Right ventricle myocardium inferior (tissue), 1 donor: ENCODE measurements around the gene ANAPC5. TPM values are rescaled to one million over a fixed set of nuclear protein-coding genes. Genes with fewer than 3 reads are reported as not detected.

Experiments used
- ATAC-seq: fragments of 200-7000 bp; cut with Tn5 transposase; one replicate; pipeline ENCODE4 v1.9.1; 2020; ENCODE audit warnings: mild to moderate bottlenecking, moderate library complexity
- DNase-seq: peaks from one replicate; pipeline ENCODE4 v3.0.0; 2021; ENCODE audit errors: missing footprints
- intact Hi-C: fragments of 100-400 bp; cut with DNase I; formaldehyde crosslinking; loops from one replicate; pipeline ENCODE4 v1.11.0; 2022
- total RNA-seq: library from RNA; stranded (reverse); fragmentation: NEBNext Ultra II Directional; extraction: Animal tissue kit (Norgen Biotek cat#: 25700); gene quantifications from one replicate; pipeline ENCODE4 v1.2.1, GENCODE V29; 2021
- donor health status: DM: no; HTN: yes; CAD: no; lungs with severe emphysema.

The ANAPC5 gene
- total RNA-seq, 1 donor from 2014 or later = 61.8 TPM

DNA sequence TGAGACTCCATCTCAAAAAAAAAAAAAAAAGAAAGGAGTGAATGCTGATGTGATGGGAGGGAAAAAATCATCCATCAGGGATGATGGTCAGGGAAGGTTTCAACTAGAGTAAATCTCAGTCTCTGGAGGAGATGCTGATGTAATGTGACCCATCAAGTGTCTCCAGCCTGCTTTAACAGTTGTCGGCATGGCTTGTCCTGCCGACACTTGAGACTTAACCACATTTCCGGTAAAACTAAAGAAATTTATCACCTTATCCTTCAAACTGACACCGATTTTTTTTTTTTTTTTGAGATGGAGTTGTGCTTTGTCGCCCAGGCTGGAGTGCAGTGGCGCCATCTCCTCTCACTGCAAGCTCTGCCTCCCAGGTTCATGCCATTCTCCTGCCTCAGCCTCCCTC, 21.5 kb upstream of the ANAPC5 start:
- ATAC-seq (no peak), DNase-seq (no peak)
- intact Hi-C loops = no loop called here

DNA sequence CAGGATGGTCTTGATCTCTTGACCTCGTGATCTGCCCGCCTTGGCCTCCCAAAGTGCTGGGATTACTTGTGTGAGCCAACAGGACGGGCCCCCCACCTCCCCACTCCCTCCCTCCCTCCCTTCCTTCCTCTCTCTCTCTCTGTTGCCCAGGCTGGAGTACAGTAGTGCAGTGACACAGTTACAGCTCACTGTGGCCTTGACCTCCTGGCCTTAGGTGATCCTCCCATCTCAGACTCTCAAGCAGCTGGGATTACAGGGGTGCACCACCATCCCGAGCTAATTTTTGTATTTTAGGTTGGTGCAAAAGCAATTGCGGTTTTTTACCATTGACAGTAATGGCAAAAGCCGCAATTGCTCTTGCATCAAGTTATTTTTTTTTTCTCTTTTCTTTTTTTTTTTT, 19.2 kb upstream of the ANAPC5 start:
- intact Hi-C loops = no loop called here

DNA sequence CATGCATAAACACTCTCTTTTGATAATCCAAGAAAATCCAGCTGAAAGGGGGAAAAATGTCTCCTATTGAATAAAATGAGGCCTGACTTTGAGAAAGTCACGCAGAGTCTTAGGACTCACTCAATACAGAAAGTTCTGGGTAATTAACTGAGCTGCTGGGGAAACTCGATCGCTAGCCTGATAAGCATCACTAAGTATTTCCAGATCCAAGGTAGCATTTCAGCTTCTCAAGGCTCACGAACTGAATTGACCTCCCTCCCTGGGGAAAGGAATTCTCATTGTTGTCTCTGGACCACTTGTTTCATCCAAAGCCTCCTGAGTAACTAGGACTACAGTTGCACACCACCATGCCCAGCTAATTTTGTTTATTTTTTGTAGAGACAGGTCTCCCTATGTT, 13.8 kb upstream of the ANAPC5 start:
- intact Hi-C loops = no loop called here
- DNase-seq (no peak), ATAC-seq (no peak)

More for the DNA sequence above, 19.2 kb upstream of the ANAPC5 start:
- ATAC-seq = no peak
- DNase-seq = no peak

DNA sequence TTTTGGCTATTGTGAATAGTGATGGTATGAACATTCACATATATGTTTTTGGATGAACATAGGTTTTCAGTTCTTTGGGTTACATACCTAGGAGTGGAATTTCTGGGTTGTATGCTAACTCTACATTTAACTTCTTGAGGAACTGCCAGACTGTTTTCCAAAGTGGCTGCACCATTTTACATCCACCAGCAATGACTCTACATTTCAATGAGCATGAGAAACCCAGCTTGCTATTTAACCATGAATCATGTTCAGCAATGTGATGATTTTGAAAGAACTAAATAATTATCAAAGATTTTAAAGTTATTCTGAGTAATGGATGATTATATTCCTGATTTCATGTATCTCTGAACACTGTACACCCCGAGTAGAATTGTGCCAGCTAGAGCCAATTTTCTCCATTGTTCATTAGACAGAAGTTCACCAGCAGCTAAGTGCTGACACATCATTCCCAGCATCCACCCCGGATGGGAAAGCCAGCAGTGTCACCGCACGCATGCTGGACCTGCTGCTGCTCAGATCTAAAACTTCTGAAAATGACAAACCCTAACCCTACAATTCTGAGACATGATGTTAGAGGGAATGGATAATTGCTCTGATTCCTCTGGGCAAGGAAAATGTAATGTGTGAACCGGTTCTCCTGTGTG, 13.3 kb upstream of the ANAPC5 start:
- intact Hi-C loops = no loop called here
- DNase-seq (no peak), ATAC-seq (no peak)

DNA sequence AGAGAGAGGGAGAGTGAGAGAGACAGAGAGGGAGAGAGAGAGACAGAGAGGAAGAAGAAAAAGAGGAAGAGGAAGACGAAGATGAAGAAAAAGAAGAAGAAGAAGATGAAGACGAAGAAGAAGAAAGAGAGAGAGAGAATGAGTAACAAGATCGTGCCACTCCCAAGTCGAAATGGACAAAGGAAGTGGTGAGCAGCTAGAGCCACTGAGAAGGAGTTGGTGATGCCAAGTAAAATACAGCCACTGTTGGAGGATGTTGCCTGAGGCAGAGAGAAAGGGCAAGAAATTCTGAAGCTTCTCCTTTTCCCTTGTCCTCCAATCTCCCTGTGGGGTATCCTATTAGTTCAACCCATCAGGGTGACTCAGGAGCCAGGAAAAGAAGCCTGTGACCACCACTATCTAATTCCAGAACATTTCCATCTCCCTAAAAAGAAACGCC, 12.5 kb upstream of the ANAPC5 start:
- intact Hi-C loops = no loop called here
- DNase-seq (no peak), ATAC-seq (no peak)

DNA sequence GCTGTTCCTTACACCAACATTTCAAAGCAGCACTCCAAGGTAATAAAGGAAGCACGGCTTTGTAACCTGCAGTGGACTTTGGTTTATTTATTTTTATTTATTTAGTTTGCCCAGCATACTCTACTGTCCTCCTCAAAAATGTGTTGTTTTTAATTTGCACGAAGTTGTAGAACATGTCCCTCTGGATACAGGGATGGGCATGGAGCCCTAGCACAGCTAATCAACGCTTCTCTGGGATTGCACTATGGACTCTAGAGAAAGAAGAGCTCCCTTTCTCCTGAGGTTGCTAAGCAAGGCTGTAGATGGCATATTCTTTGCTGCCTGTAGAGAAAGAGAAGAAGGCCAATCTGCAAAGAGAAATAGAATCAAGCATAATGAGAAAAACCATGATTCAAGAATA, 5.9 kb upstream of the ANAPC5 start:
- intact Hi-C loops = no loop called here
- no peak for ATAC-seq
- DNase-seq = no peak

DNA sequence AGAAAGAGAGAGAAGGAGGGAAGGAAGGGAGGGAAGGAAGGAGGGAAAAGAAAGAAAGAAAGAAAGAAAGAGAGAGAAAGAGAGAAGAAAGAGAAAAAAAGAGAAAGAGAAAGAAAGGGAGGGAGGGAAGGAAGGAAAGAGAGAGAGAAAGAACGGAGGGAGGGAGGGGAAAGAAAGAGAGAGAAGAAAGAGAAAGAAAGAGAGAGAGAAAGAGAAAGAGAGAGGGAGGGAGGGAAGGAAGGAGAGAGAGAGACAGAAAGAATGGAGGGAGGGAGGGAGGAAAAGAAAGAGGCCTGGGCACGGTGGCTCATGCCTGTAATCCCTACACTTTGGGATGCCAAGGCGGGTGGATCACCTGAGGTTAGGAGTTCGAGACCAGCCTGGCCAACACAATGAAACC, 5.1 kb upstream of the ANAPC5 start:
- no peak for ATAC-seq
- intact Hi-C loops = no loop called here

DNA sequence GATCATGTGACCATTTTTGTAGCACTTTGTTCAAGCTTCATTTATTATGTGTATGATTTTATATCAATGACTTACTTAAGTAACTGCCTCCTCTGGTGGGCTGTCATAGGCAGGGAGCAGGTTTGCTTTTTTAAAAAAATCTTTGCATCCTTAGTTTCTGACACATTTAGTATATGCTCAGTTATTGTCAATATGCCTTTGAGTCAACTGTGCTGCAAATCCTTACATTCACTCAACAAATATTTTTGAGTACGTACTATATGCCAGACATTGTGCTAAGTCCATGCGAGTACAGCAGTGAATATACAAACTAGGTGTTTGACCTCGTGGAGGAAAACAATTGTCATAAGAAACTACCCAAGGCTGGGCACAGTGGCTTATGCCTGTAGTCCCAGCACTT, 4.4 kb upstream of the ANAPC5 start:
- DNase-seq (no peak), ATAC-seq (no peak)
- intact Hi-C loops = no loop called here

More for the DNA sequence above, 5.1 kb upstream of the ANAPC5 start:
- DNase-seq = no peak

DNA sequence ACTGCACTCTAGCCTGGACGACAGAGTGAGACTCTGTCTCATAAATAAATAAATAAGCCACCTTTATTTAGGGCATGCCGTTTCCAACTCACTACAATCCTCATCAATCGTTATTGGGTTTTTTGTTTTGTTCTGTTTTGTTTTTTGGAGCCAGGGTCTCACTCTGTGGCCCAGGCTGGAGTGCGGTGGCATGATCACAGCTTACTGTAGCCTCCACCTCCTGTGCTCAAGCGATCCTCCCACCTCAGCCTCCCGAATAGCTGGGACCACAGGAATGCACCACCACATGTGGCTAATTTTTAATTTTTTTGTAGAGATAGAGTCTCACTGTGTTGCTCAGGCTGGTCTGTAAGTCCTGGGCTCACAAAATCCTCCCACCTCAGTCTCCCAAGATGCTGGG, 3.6 kb upstream of the ANAPC5 start:
- ATAC-seq = no peak
- DNase-seq = no peak

DNA sequence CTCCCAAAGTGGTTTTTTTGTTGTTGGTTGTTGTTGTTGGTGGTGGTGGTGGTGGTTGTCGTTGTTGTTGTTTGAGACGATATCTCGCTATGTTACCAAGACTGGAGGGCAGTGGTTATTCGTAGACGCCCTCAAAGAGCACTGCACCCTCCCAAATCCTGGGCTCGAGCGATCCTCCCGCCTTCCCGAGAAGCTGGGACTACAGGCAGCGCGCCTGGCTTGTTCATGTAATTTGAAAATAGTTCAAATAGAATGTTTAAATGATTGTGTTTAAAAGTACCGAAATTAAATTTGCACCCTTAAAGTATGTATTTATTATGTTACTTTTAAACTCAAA, 439 bp upstream of the ANAPC5 start:
- intact Hi-C loops = loop anchor here (2.0 kb wide), 1 partner anchor 48 kb away; the partner anchor contains the start of gene RNF34
- peak; percentile 65 for ATAC-seq
- peak; percentile 75 for DNase-seq

More for the DNA sequence above, 3.6 kb upstream of the ANAPC5 start:
- intact Hi-C loops = no loop called here

DNA sequence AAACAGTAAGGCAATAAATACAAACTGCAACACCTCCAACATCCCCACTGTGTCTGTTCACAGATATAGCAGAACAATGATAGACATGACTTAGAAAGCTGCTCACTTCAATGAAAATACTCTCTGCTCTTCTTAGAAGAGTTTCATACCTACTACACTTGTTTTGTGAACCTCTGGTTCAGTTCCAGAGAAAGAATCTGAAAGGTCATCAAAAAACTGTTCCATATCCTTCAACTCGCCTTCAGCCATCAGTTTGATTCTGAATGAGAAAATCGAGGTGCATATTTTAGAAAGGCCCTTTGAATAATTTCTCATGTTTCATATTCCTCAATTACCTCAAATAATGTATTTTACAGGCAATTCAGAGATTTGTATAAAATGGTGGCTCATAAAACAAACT, 5.5 kb downstream of the ANAPC5 start:
- intact Hi-C loops = no loop called here
- DNase-seq = no peak
- ATAC-seq = no peak

DNA sequence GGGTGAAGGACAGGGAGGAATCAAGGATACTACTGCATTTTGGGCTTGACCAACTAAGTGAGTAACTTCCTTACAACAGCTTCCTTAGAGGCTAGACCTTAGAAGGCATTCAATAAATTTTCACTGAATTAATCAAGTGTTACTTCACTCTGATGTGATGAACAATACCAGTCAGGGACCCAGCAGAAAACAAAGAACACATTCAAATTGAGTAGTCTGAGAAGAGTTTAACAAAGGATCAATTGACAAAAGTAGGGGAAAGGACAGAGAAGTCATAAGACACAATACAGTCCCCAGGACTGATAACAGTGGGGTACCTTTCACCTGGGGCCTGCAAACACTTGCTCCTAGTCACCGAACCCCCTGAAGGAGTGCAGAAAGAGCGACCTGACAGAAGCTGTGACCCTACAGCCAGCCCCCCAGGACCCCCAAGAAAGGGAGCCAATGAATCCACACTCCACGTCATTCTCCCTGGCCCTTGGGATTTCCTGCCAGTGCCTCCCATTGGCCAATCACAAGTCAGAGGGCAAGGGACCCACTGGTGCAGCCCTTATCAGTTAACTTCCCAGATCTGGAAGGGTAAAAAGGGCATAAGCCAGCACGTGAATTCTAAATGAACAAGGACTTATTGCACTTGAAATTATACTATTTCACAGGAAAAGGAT, 6.9 kb downstream of the ANAPC5 start:
- no peak for DNase-seq
- ATAC-seq = no peak
- intact Hi-C loops = no loop called here

DNA sequence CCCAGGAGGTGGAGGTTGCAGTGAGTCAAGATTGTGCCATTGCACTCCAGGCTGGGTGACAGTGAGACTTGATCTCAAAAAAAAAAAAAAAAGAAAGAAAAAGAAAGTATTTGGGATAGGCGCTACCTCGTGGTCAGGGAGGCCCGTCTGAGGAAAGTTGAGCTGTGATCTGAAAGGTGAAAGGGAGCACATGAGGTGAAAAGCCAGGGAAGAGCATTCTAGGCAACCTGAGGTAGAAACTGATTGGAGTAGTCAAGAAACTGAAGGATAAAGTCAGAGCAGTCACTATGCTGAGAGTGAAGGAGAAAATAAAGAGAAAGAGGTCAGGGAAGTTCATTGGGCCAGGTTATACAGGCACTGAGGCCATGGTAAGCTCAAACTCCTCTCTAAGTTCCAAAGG, 7.7 kb downstream of the ANAPC5 start:
- DNase-seq (no peak), ATAC-seq (no peak)
- intact Hi-C loops = no loop called here

DNA sequence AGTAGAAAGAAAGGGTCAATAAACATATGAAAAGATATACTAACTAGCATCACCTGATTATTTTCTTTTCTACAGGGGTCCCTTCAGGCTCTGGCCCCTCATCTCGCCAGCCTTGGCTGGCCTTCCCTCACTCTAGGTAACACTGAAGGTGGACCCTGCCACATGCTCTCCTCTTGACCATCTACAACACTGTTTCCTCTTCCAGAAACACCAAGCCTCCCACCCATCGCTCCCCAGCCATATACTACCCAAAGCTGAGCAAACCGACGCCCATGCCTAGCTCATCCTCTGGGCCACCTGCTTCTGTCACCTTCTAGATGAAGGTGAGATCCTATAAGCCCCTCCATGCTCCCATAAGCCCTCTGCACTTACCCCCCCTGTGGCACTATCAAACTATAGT, 14.8 kb downstream of the ANAPC5 start:
- ATAC-seq (no peak), DNase-seq (no peak)
- intact Hi-C loops = no loop called here

DNA sequence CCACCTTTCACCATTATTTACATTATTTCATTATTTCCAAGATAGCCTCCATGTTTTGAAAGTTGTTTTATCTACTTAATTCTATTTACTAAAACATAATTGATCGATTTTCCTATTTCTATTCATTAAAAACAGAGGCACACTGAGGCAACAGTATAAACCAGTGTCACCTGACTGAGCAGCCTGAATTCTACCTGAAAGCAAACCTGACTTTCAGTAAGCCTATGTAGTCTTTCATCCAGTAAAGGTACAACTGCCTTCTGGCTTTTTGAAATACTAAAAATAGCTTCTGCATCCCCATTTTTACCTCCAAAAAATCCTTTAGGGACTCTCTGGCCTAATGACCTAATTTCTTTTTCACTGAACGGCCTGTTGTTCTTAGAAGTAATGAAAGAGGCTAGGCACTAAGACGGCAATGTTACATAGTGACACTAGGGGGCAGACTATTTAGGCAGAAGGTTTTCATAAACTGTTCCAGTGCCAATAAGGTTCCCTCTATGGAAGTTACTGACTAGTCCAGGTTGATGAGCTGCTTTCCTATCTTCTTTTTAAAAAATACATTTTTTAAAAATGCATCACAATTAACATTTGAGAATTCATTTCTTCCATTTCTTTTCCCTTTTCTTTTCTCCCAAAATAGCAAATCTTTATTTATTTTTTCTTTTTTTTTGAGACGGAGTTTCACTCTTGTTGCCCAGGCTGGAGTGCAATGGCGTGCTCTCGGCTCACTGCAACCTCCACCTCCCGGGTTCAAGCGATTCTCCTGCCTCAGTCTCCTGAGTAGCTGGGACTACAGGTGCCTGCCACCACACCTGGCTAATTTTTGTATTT, 17.5 kb downstream of the ANAPC5 start:
- ATAC-seq (peak; percentile 68), DNase-seq (no peak)
- intact Hi-C loops = loop anchor here (5.0 kb wide), 1 partner anchor 108 kb away; no protein-coding TSS in a partner anchor

DNA sequence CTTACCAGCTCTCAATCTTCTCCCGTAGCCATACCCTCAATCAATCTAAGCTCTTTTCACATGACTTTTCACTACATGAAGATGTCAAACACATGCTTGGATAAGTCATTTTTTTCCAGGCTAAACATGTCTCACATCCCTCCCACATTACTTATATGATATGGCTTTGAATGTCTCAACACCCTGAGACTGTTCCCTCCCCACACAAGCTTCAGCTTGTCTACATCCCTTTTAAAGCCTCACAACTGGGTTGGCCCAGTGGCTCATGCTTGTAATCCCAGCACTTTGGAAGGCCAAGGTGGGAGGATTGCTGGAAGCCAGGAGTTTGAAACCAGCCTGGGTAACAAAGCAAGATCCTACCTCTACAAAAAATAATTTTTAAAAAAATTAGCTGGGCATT, 18.5 kb downstream of the ANAPC5 start:
- intact Hi-C loops = loop anchor here (5.0 kb wide), 1 partner anchor 109 kb away; no protein-coding TSS in a partner anchor
- no peak for ATAC-seq

DNA sequence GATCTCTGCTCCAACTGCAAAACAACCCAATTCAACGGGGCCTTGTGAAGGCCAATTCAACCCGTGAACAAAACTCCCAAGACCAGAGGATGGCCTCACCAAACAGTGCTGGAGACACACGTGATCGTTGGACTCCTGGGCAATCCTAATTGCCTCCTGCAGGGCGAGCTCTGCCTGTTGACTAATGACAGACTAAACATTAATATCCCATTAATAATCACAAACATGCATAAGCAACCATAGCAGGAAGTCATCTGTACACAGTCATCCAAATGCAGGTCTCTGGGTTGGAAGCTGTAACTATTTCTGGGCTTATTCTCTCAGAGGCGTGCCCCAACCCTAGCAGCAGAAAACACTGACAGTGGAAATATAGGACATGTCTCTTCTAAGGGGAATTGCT, 21.0 kb downstream of the ANAPC5 start:
- intact Hi-C loops = loop anchor here (5.0 kb wide), 1 partner anchor 111 kb away; no protein-coding TSS in a partner anchor
- DNase-seq (no peak), ATAC-seq (no peak)

More for the DNA sequence above, 18.5 kb downstream of the ANAPC5 start:
- no peak for DNase-seq

DNA sequence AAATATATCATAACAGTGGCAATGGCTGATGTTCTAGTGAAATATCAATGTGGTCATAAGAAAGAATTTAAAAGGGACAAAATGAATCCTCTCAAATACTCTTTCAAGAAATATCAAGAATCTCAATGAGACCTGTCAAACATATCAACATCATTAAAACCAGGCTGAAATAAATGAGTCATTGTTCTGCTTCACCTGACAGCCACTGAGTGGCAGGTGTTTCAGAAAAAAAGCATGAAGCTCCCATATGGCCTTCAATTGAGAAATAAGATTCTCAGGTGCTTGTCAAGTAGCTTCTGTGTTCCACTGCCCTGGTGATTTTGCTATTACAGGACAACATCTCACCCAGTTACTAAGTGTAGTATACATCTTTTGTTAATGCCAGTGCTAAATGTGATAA, 21.5 kb downstream of the ANAPC5 start:
- ATAC-seq = no peak
- intact Hi-C loops = loop anchor here (5.0 kb wide), 1 partner anchor 112 kb away; no protein-coding TSS in a partner anchor
- no peak for DNase-seq

DNA sequence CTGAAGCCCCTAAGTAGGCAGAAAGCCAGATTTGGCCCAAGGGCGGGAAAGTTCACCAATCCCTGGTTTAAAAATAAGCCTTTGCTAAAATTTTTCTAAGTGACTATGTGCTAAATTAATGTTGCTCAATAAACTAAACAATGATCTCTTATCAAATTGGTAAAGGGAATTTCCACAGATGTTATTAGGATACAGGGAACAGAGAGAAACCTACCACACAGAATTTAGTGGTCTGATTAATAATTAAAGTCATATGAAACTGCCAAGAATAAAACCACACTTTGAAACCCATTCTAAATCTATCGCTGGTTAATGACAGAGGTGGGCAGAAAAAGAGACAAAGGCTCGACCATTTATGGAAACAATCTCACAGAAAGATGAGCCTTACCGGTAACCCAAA, 22.0 kb downstream of the ANAPC5 start:
- intact Hi-C loops = loop anchor here (5.0 kb wide), 1 partner anchor 112 kb away; no protein-coding TSS in a partner anchor
- ATAC-seq = no peak
- no peak for DNase-seq

DNA sequence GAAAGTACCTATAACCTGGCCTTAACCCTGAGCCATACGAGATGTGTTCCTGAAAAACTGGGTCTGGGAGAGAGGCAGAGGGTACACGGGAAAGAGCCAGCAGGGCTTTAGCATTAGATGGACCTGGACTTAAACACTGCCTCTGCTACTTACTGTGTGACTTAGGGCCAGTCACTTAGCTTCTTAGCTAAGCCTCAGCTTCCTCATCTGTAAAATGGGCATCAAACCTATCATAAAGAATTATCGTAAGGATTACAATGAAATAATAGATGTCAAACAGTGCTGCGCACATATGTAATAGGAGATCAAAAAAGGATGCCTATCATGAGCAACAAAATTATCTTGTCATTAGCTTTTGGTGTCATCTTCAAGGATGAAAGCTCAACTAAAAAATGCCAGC, 23.6 kb downstream of the ANAPC5 start:
- intact Hi-C loops = no loop called here
- ATAC-seq (no peak), DNase-seq (no peak)
